OCI-LY1 (cell line): Measurements from ENCODE around the gene ANO6.

ENCODE experiments used
- H2AFZ ChIP-seq: fragments of 200-600 bp; sonication (generic), shearing (Covaris generic); 2 replicates; pipeline ENCODE4 v1.6.0; 2014; ENCODE audit warnings: antibody characterized with exemption, mild to moderate bottlenecking, low read length
- H3F3A ChIP-seq: fragments of 200-600 bp; sonication (generic), shearing (Covaris generic); 2 replicates; pipeline ENCODE4 v1.6.0; 2014; ENCODE audit warnings: mild to moderate bottlenecking, antibody characterized with exemption, low read length, moderate library complexity; ENCODE audit not compliant: insufficient read depth
- H3K27ac ChIP-seq: fragments of 200-600 bp; sonication (generic); 2 replicates; pipeline ENCODE4 v1.5.1; 2014; ENCODE audit warnings: low read length, mixed run types, mild to moderate bottlenecking, low read depth; ENCODE audit not compliant: poor library complexity, severe bottlenecking
- H3K27me3 ChIP-seq: fragments of 200-600 bp; sonication (generic); 2 replicates; pipeline ENCODE4 v1.6.0; 2014; ENCODE audit warnings: antibody characterized with exemption, mild to moderate bottlenecking, low read length, moderate library complexity; ENCODE audit not compliant: insufficient read depth
- H3K36me3 ChIP-seq: fragments of 200-600 bp; sonication (generic); 2 replicates; pipeline ENCODE4 v1.6.1; 2014; ENCODE audit warnings: mild to moderate bottlenecking, antibody characterized with exemption, low read length, moderate library complexity, mixed read lengths; ENCODE audit not compliant: insufficient read depth
- H3K4me1 ChIP-seq: fragments of 200-600 bp; sonication (generic); 2 replicates; pipeline ENCODE4 v1.5.1; 2014; ENCODE audit warnings: mild to moderate bottlenecking, low read length, moderate library complexity; ENCODE audit not compliant: insufficient read depth, severe bottlenecking
- H3K4me2 ChIP-seq: fragments of 200-600 bp; sonication (generic), shearing (Covaris generic); 2 replicates; pipeline ENCODE4 v1.6.1; 2014; ENCODE audit warnings: low read length
- H3K4me3 ChIP-seq: fragments of 200-600 bp; sonication (generic); 2 replicates; pipeline ENCODE4 v1.5.1; 2014; ENCODE audit warnings: low read length, low read depth, mild to moderate bottlenecking, mixed read lengths; ENCODE audit not compliant: poor library complexity, severe bottlenecking
- H3K79me2 ChIP-seq: fragments of 200-600 bp; shearing (Covaris generic); 2 replicates; pipeline ENCODE4 v1.6.1; 2016; ENCODE audit warnings: mixed run types, low read length, mixed read lengths; ENCODE audit not compliant: insufficient read depth
- H3K9ac ChIP-seq: fragments of 200-600 bp; sonication (generic), shearing (Covaris generic); 2 replicates; pipeline ENCODE4 v1.6.1; 2014; ENCODE audit warnings: mild to moderate bottlenecking, low read length, mixed read lengths
- H3K9me2 ChIP-seq: fragments of 200-600 bp; sonication (generic), shearing (Covaris generic); 2 replicates; pipeline ENCODE4 v1.6.1; 2014; ENCODE audit warnings: low read depth, mild to moderate bottlenecking, low read length, mixed read lengths
- H3K9me3 ChIP-seq: fragments of 200-600 bp; shearing (Covaris generic); 2 replicates; pipeline ENCODE4 v1.6.1; 2014; ENCODE audit warnings: low read length, mixed read lengths
- H4K20me1 ChIP-seq: fragments of 200-600 bp; sonication (generic), shearing (Covaris generic); 2 replicates; pipeline ENCODE4 v1.6.0; 2016; ENCODE audit warnings: mild to moderate bottlenecking, low read length; ENCODE audit not compliant: insufficient read depth
- EZH2 ChIP-seq: fragments of 200-600 bp; sonication (generic), shearing (Covaris generic); IDR thresholded peaks from 2 replicates; pipeline ENCODE4 v1.8.0; 2017; ENCODE audit warnings: borderline replicate concordance, mixed run types, mild to moderate bottlenecking, antibody characterized with exemption, low read length, moderate library complexity, mixed read lengths
- TF ChIP-seq, protein P1 (sequence below): fragments of 200-600 bp; sonication (generic), shearing (Covaris generic); IDR thresholded peaks from 2 replicates; pipeline ENCODE4 v1.5.1; 2017; ENCODE audit warnings: mild to moderate bottlenecking, antibody characterized with exemption, low read length, moderate library complexity, mixed read lengths

The ANO6 gene

DNA sequence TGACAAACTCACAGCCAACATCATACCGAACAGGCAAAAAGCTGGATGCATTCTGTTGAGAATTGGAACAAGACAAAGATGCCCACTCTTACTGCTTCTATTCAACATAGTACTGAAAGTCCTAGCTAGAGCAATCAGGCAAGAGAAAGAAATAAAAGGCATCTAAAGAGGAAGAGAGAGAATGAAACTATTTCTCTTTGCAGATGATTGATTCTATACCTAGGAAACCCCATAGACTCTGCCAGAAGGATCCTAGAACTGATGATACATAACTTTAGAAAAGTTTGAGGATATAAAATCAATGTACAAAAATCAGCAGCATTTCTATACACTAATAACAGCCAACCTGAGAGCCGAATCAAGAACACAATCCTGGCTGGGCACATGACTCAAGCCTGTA, 6.1 kb upstream of the ANO6 start:
- TF ChIP-seq, protein P1, sequence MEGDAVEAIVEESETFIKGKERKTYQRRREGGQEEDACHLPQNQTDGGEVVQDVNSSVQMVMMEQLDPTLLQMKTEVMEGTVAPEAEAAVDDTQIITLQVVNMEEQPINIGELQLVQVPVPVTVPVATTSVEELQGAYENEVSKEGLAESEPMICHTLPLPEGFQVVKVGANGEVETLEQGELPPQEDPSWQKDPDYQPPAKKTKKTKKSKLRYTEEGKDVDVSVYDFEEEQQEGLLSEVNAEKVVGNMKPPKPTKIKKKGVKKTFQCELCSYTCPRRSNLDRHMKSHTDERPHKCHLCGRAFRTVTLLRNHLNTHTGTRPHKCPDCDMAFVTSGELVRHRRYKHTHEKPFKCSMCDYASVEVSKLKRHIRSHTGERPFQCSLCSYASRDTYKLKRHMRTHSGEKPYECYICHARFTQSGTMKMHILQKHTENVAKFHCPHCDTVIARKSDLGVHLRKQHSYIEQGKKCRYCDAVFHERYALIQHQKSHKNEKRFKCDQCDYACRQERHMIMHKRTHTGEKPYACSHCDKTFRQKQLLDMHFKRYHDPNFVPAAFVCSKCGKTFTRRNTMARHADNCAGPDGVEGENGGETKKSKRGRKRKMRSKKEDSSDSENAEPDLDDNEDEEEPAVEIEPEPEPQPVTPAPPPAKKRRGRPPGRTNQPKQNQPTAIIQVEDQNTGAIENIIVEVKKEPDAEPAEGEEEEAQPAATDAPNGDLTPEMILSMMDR: no peak
- TF ChIP-seq EZH2: no peak
- H3K9me3 ChIP-seq: no peaks in the 10 kb centered on the region

DNA sequence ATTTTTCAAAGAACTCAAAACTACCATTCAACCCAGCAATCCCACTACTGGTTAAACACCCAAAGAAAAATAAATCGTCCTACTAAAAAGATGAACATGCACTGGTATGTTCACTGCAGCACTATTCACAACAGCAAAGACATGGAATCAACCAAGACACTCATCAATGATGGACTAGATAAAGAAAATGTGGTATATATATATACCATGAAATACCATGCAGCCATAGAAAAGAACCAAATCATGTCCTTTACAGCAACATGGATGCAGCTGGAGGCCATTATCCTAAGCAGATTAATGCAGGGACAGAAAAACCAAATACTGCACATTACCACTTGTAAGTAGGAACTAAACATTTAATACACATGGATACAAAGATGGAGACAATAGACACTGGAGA, 3.8 kb upstream of the ANO6 start:
- H3K27me3 ChIP-seq: no peaks in the 10 kb centered on the region
- H3K9me3 ChIP-seq: no peaks in the 10 kb centered on the region
- H3K36me3 ChIP-seq: no peaks in the 10 kb centered on the region

More for the DNA sequence above, 6.1 kb upstream of the ANO6 start:
- no peaks in the 10 kb centered on the region for H3K9me2 ChIP-seq
- no peaks in the 10 kb centered on the region for H3K36me3 ChIP-seq
- H3K27ac ChIP-seq: no peak overlapping the region
- no peaks in the 10 kb centered on the region for H3F3A ChIP-seq
- no peak overlapping the region for H2AFZ ChIP-seq
- H3K4me1 ChIP-seq: peaks cover 9% of the 10 kb centered on the region
- no peak overlapping the region for H3K9ac ChIP-seq
- H3K4me3 ChIP-seq: no peak overlapping the region
- H3K79me2 ChIP-seq: no peaks in the 10 kb centered on the region
- no peak overlapping the region for H3K4me2 ChIP-seq
- H3K27me3 ChIP-seq: no peaks in the 10 kb centered on the region
- H4K20me1 ChIP-seq: no peaks in the 10 kb centered on the region

DNA sequence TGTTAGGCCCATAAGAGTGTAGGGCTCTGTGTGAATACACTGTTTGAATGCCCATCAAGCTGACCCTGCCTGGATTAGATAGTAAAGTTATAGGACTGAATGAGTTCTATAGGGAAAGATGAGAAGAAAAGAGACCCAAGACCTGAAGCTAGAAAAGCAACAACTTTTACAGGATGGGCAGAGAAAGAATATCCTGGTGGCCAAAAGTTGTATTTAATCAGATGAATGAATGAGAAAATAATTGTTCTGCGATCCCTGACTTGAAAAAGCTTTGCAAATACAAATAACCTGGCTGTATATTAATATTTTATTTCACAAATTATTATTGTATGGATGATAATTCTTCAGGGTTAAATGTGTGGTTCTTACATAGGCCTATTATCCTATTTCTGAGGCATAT, 2.8 kb upstream of the ANO6 start:
- H3K4me3 ChIP-seq: no peak overlapping the region
- TF ChIP-seq EZH2: no peak
- TF ChIP-seq, protein P1: no peak
- H3K27me3 ChIP-seq: no peaks in the 10 kb centered on the region
- H3K36me3 ChIP-seq: no peaks in the 10 kb centered on the region
- no peak overlapping the region for H3K9ac ChIP-seq
- no peak overlapping the region for H3K4me2 ChIP-seq
- peaks cover 26% of the 10 kb centered on the region for H3K4me1 ChIP-seq
- H3F3A ChIP-seq: no peaks in the 10 kb centered on the region
- H3K79me2 ChIP-seq: peaks cover 5% of the 10 kb centered on the region; the same call in 1 of the 2 replicates
- H2AFZ ChIP-seq: no peak overlapping the region
- H3K27ac ChIP-seq: no peak overlapping the region
- no peaks in the 10 kb centered on the region for H3K9me3 ChIP-seq
- no peaks in the 10 kb centered on the region for H4K20me1 ChIP-seq
- H3K9me2 ChIP-seq: no peaks in the 10 kb centered on the region

More for the DNA sequence above, 3.8 kb upstream of the ANO6 start:
- H3K9ac ChIP-seq: no peak overlapping the region
- H3F3A ChIP-seq: no peaks in the 10 kb centered on the region
- no peaks in the 10 kb centered on the region for H3K9me2 ChIP-seq
- H3K27ac ChIP-seq: no peak overlapping the region
- TF ChIP-seq, protein P1: no peak
- TF ChIP-seq EZH2: no peak
- no peak overlapping the region for H3K4me2 ChIP-seq
- no peak overlapping the region for H3K4me3 ChIP-seq
- no peak overlapping the region for H2AFZ ChIP-seq
- H4K20me1 ChIP-seq: no peaks in the 10 kb centered on the region
- no peaks in the 10 kb centered on the region for H3K79me2 ChIP-seq
- H3K4me1 ChIP-seq: peaks cover 16% of the 10 kb centered on the region
